Stimulated activated CD4-positive, alpha-beta T cell treated with anti-CD3 and anti-CD28 coated beads, Interleukin-1b, Interleukin-23, amount 100 ng/mL, for 4 hours (primary cell): ENCODE results near the gene ADAMTSL2.

Experiments
- DNase-seq, 2 donors: peaks; one replicate each; pipeline ENCODE4 v3.0.0-alpha.2; 2020; ENCODE audit warnings: low read depth in 2 of 2

Gene ADAMTSL2

DNA sequence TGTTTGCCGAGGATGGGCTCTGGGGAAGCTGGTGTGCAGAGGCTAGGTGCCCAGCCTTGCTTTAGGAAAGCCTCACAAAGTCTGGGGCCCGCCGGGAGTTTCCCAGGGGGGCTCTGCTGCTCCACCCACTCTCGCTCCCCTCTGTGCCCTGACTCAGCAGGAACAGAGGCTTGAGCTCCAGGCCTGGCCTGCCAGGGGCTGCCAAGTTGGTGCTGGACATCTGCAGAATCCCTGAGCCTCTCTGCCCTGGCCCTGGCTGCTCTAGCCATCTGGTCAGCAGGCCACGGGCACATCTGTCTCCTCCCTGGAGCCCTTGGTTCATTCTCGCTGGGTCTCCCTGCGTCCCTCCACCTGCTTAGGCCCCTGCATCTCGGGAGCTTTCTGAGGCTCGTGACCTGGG is 647 bp upstream of the ADAMTSL2 start:
- DNase-seq, result no peak

DNA sequence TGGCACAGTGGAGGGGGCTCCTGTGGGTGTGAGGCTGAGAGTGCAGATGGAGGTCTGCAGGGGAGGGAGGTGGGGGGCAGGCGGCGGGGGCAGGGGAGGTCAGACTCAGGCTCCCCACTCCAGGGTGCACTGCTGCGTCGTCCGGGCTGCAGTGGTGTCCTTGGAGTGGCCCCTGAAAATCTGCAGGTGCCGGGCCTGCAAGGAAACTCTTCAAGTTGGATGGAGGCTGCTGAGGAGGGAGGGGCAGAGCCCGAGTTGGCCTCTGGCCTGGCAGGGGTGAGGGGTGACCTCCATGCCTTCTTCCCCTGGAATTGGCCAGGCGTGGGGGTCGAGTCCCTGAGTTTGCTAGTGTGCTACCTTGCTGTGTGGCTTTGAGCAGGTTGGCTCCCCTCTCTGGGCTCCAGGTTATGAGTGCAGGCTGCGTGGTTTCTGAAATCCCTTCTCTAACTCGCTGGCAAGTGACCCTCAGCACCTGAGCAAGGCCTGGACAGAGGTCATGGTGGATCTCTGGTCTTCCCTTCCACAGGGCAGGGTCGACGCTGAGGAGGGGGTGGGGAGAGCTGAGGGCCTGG is 888 bp downstream of the ADAMTSL2 start:
- no peak for DNase-seq

DNA sequence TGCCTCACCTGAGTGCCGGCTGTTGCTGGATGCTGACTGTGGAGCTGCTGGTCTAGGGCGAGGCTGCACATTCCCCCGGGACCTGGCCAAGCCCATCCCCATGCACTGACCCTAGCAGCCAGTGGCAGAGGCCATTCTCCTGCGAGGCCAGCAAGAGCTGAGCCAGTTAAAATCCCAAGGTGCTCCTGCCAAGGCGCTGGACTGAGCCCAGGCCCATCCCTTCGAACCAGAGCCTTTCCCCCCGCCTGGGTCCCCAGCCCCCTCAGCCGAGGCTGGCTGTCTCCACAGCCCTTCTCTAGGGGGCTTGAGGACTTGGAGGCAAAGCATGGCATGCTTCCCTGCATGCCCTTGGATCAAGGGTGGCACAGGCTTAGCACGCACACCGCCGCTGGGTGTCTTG is 1.6 kb downstream of the ADAMTSL2 start:
- DNase-seq, result no peak

DNA sequence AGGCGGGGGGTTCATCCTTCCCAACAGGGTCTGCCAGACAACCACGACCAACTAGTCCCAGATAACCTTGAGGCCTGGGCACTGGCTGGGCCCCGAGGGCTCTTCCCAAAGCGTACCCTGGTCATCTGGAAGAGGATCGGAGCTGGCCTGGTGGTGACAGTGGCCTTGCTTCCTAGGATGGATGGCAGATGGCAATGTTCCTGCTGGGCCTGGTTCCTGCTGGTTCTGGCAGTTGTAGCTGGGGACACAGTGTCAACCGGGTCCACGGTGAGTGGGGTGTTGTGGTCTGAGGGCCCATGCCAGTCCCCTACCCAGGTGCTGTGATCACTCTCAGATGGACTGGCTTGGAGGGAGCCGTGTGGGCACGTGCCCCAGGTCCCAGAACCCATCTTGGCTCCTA is 2.0 kb downstream of the ADAMTSL2 start:
- no peak for DNase-seq

DNA sequence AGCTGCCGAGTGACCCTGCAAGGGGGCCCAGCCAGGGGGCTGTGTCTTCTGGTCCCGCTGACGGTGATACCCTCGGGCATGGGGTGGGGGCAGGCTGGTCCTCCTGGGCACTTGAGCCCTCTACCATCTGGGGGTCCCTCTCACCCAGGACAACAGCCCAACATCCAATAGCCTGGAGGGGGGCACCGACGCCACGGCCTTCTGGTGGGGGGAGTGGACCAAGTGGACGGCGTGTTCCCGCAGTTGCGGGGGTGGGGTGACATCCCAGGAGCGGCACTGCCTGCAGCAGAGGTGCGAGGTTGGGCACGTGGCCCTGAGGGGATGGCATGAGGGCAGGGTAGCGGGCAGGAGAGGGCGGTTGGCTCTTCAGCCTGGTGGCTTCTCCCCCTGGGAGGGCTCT is 2.8 kb downstream of the ADAMTSL2 start:
- DNase-seq, result no peak

DNA sequence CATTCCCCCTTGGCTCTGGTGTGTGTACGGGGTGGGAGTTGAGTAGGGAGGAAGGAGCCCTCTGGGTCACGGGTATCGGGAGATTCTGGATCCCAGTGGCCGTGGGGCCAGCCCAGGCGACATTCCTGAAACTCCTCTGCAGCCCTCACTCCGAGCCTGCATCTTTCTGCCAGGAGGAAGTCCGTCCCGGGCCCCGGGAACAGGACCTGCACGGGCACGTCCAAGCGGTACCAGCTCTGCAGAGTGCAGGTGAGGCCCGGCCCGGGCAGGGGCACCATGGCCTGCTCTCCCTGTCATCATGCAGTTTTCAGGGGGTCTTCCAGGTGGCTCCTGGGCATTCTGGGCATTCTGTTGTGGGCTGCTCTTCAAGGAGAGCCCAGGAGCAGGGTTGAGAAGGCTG is 3.7 kb downstream of the ADAMTSL2 start:
- DNase-seq, result no peak

DNA sequence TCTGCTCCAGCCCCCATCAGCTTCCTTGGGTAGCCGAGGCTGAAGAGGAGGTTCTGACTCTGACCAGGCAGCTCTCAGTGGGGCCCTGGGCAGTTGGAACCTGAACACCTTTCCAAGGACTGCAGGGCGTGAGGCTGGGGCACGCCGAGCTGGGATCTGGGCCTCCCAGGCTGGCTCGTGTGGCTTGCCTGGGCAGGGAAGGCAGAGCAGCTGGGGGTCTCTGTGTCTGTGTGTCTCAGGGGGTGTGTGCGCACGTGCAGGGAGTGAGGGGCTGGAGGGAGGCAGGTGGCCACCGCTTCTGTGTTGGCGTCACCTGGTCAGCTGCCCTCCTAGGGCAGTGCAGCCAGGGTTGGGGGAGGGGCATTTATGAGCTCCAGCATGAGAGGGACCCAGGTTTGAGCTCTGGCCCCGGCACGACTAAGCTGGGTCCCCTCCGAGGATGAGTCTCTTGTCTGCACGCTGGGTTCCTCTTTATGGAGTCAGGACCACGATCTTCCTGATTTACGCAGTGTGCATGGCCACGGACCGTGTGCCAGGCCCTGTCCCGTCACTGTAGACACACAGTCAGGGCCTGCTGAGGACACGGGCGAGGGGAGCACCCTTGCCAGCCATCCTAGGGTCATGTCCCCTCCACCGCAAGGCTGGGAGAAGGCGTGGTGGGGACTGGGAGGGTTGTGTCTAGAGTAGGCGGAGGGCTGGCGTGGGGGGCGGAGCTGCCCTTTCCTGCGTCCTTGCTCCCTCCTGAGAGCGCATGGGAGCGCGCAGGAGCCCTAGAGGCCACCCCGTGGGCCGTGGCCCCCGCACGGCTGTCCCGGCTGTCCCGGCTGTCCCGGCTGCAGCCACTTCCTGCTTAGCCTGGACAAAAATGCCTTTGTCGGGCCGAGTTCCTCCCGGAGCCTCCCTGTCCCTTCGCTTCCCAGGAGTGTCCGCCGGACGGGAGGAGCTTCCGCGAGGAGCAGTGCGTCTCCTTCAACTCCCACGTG is 4.6 kb downstream of the ADAMTSL2 start:
- no peak for DNase-seq

DNA sequence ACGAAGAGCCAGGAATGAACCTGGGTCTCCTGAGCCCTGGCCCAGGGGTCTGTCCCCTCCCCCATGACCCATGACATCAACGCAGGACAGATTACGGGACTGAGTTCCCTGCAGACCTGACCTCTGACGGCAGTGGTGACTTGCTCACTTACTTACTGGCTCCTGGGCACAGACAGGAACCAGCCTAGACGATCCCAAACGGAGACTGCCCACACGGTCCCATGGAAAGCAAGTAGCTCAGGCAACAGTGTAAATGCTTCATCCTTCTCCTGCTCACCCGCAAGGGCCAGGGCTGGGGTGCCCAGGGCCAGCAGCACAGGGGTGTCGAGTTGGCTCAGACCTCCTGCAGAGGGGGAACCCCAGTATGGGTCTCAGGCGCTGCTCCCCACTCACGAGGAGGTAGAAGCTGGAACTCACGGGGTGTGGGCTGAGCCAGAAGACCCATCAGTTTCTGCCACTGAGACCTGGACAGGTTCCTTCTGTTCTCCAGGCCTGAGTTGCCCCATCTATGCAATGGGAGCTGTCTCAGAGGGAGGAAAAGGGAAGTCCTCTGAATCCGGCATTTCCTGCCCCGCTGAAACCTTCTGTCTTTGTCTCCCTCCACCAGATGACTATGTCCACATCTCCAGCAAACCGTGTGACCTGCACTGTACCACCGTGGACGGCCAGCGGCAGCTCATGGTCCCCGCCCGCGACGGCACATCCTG is 5.6 kb downstream of the ADAMTSL2 start:
- DNase-seq, result no peak

DNA sequence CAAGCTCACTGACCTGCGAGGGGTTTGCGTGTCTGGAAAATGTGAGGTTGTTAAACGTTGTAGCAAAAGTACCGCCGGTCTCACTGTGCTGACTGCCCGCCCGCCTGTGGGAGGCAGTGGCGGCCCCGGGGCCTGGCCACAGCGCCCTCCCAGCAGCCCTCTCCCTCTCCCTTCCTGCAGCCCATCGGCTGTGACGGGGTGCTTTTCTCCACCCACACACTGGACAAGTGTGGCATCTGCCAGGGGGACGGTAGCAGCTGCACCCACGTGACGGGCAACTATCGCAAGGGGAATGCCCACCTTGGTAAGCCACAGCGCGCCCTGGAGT is 6.2 kb downstream of the ADAMTSL2 start:
- no peak for DNase-seq

DNA sequence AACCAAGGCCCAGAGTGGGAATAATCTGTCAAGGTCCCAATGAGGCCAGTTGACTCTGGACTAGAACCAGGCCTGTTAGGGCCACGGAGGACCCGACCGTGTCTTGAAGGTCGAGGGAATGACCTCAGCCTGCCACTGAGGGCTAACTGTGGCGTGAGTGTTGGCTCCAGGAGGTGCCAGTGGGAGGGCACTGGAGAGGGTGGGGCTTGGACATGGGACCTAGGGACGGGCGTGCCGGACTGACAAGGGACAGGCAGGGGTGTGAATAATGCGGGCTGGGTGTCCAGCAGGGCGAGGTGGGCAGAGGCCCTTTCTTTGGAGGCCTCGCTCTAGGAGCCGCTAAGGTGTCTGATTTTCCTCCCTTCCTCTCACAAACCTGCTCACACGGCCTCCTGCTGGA is 7.5 kb downstream of the ADAMTSL2 start:
- DNase-seq, result no peak

DNA sequence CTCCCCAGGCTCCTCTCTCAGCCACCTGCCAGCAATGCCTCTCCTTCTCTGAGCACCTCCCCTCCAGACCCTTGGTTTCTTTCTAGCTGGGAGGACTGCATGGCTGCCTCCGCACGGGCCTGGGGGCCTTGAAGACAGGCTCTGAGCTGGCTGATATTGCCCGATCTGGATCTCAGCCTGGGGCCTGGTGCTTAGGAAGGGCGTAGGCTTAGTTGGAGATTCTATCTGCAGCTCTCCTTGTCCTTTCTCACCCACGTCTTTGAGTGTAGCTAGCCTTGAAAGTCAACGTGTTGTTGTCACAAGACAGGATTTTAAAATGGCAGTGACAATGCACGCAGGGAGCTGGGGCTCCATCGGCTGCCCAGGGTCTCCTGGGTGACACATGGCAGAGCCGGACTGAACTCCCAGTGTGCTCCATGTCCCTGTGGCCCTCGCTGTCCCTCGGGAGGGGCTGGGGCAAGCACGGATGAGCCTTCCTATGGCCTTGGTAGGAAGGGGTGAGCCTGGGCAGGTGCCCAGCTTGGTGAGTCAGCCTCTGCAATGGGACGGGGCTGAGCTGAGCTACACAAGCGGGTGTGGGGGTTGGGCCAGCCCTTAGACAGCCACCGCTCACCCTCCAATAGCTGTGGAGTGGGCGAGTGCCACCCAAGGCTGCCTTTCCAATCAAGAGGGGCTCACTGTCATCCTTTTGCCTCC is 9.4 kb downstream of the ADAMTSL2 start:
- no peak for DNase-seq

DNA sequence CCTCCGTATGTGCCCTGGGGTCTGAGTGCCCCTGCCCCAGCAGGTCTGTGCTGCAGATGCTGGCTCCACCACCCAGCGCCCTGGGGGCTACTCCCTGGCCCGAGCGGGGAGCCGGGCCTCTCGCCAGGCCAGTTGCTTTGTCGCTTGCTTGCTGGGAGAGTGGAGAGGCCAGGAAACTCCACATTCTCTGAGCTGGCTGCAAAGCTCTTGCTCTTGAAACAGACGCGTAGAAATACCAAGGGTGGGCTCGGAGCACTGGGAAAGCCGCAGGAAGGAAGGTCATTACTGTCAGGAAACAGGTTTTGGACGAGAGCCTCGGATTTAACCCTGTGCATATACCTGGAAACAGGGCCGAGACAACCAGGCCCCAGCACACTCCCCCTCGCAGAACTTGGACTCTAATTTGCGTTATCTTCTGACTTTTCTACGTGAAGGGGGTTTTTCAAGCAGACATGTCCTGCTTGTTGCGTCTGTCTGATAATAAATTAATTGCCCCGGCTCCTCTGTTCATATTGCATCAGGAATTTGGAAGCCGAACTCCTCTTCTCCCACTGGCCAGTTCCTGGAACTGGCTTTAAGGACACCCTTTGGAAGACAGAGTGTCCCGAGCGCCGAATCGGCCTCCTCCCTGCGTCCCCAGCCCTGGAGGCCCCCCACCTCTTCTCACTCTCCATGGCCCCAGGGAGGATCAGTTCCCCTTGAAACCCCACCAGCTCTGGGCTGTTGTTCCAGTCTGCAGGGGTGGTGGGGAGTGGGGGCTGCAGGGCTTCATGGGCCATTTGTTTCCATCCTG is 11.2 kb downstream of the ADAMTSL2 start:
- no peak for DNase-seq

DNA sequence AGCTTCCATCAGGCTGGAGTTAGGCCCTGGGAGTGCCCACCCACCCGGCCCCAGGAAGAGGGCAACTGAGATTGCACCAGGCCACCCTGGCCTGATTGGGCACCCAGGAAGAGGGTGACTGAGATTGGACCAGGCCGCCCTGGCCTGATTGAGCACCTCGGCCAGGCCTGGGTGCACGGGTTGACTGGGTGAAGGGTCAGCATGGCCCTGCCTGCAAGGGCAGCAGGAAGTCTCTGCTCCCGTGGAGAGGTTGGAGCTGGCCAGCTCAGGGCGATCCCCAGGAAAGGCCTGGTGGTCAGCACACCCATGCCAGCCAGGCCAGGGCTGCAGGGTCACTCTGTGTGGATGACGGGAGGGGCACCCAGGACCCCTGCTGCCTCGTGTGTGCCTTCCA is 11.8 kb downstream of the ADAMTSL2 start:
- DNase-seq, result no peak

DNA sequence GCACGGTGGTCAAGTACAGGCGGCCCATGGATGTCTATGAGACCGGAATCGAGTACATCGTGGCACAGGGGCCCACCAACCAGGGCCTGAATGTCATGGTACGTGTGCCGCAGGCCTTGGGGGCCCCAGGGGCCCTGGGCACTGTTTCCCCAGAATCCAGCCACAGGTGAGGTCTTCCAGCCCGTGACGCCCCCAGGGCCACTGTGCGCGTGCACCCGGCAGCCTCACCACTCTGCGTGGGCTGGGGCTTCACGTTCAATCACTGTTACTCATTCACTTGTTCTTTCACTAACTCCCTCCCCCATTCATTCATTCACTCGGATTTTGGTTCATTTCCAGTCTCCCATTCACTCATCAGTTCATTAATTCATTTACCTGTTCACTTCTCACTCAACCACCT is 12.6 kb downstream of the ADAMTSL2 start:
- DNase-seq, result no peak

DNA sequence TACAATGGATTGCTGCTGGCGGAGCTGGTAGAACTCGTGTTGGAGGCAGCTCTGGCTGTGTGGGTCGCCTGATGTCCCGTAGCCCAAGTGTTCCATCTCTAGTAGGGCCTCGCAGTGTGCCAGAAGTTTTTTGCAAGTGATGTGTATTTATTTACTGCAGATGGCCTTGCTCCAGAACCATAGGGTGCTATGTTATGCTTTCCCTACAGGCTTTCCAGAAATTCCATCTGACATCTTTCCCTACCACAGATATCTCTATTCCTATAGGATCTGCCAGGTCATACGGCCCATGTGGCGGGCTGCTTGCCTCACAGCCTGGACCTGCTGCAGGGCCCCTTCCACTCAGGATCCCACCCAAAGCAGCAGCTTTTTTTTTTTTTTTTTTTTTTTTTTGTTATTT is 16.9 kb downstream of the ADAMTSL2 start:
- no peak for DNase-seq

DNA sequence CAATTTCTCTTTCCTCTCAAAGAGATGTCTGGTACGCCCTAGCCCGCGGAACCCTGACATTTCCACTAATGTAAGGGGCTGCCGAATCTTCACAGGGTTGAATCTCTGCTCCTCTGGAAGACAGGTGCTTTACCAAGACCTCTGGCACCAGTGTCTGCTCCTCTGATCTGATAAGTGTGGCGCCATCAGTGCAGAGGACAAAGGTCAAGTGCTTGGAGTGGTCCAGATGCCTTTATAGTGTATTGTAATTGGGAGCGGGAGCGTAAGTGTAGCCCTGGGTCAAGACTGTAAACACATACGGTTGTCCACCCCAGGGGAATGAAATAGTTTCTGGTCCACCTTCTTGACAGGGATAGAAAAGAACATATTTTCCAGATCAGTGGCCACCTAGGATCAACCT is 17.7 kb downstream of the ADAMTSL2 start:
- DNase-seq, result no peak

DNA sequence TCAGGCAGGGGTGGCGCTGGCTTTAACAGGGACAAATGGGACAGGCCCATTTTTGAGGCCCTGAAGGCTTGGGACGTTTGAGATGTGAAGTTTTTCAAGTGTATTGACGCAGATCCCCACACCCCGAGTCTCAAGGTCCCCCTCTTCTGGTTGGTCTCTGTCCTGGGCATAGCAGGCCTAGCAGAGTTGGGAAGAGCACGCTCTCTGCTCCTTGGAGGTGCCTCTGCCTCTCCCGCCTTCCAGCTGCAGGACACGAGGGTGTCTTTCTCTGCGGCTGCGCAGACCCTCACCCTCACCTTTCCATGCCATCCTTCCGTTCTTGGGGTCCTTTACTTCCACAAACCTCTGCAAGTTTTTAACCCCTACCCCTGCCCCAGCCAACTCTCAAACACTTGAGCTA is 18.6 kb downstream of the ADAMTSL2 start:
- no peak for DNase-seq

DNA sequence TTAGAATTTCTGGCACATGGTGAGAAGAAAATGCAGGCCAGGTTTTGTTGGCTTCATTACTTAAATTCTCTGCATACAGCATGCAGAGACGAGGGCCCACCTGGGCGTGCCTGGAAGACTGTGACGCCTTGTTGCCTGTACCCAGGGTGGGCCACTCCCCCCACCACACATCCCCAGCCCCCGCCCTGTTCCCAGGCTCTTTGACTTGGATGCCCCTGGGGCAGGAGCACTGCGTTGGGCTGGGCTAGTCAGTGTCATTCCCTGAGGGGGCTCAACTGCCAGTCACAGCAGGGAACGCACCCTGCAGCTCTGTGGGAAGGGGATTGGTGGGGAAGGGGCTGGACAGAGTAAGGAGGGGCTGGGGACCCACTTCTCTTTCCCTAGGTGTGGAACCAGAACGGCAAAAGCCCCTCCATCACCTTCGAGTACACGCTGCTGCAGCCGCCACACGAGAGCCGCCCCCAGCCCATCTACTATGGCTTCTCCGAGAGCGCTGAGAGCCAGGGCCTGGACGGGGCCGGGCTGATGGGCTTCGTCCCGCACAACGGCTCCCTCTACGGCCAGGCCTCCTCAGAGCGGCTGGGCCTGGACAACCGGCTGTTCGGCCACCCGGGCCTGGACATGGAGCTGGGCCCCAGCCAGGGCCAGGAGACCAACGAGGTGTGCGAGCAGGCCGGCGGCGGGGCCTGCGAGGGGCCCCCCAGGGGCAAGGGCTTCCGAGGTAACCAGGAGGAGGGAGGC is 19.6 kb downstream of the ADAMTSL2 start:
- DNase-seq, result no peak

DNA sequence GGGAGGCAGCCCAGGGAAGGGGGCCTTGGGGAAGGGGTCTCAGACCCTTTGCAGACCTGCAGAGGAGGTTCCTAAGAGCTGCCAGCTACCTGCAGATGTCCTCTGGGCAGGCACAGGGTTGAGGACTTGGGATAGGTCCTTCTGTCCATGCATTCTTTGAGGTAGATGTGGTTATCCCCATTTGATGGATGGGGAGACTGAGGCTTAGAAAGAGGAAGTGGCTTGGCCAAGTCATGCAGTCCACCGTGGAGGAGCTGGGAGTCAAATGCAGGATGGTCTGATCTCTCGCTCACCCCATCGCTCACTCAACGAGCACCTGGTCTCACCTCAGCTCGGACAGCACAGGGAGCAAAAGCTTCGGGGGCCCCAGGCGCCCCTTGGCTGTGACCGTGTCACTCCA is 20.2 kb downstream of the ADAMTSL2 start:
- no peak for DNase-seq

DNA sequence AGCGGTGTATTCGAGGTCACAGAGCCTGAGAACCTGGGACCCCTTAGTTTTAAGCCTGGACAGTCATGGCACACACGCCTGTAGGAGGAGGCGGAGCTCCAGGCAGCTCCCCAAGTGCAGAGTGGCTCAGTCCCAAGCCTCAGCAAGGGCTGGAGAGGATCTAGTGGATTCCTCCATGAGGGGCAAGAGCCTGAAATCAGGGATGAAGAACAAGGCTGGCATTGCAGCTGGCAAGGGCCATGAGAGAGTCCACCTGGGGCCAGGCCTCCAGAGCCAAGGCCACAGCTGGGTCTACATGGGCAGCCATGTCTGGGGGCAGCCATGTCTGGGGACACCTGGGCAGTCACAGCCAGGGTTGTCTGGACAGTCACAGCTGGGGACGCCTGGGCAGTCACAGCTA is 21.9 kb downstream of the ADAMTSL2 start:
- no peak for DNase-seq

DNA sequence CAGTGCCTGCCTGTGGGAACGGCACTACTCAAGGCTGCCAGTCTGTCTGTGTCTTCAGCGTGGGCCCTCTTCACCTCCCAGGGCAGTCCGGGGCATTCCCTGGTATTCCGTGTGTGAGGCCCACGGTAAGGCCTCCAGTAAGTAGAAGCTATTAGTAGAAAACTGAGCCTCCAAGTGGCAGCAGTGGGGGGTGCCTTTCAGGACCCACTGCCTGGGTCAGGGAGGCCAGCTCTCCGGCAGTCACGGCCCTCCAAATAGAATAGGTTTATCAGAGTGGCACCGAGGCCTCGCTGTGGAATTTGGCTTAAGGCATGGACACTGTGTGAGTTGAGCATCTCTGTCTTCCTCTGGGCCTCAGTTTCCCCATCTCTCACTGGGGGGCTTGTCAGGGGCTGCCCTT is 23.1 kb downstream of the ADAMTSL2 start:
- DNase-seq, result no peak
